AG09309 (cell line): ENCODE results near the gene PNLIPRP2.

Experiments
- DNase-seq: peaks from one replicate; pipeline ENCODE4 v3.0.0-alpha.2; 2010; ENCODE audit warnings: low read depth
- H3K4me3 ChIP-seq: 2 replicates; pipeline ENCODE4 v1.5.1; 2011; ENCODE audit warnings: mild to moderate bottlenecking, low read depth, low read length, moderate library complexity; ENCODE audit not compliant: control insufficient read depth
- TF ChIP-seq, protein P1 (sequence below): IDR thresholded peaks from 2 replicates; pipeline ENCODE4 v1.5.1; 2011; ENCODE audit warnings: mild to moderate bottlenecking, low read depth, low read length, inconsistent platforms; ENCODE audit not compliant: insufficient read depth, control insufficient read depth; ENCODE audit errors: missing control alignments

Gene PNLIPRP2

DNA sequence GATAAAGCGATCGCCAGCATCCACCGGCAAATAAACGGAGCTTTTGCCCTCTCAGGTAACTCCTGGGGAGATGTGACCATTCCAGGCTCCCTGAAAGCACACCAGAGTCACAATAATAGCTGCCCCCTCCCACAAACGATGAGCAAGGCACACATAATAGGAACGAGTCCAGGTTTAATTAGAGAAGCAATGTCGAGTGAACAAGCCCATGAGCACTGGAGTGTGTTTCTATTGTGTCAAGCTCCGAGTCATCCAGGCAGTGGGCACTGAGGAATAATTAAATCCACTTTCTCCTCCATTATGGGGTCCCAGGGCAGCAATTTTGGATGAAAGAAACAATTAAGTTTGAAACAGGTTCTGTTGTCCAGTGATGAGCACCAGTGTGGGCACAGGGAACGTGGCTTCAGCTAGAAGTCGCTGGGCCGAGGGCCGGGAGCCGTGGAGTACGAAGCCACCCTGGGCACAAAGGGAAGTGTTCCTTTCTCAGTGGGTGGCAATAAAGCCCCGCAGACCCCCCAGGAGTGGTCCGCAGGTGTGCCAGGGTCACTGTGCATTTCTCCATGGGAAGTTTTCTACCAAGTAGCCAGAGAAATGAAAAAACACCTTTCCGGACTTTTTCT lies 12.0 kb downstream of the PNLIPRP2 start:
- no peak overlapping the region for H3K4me3 ChIP-seq
- no peak for DNase-seq
- TF ChIP-seq, protein P1, sequence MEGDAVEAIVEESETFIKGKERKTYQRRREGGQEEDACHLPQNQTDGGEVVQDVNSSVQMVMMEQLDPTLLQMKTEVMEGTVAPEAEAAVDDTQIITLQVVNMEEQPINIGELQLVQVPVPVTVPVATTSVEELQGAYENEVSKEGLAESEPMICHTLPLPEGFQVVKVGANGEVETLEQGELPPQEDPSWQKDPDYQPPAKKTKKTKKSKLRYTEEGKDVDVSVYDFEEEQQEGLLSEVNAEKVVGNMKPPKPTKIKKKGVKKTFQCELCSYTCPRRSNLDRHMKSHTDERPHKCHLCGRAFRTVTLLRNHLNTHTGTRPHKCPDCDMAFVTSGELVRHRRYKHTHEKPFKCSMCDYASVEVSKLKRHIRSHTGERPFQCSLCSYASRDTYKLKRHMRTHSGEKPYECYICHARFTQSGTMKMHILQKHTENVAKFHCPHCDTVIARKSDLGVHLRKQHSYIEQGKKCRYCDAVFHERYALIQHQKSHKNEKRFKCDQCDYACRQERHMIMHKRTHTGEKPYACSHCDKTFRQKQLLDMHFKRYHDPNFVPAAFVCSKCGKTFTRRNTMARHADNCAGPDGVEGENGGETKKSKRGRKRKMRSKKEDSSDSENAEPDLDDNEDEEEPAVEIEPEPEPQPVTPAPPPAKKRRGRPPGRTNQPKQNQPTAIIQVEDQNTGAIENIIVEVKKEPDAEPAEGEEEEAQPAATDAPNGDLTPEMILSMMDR, result no peak

DNA sequence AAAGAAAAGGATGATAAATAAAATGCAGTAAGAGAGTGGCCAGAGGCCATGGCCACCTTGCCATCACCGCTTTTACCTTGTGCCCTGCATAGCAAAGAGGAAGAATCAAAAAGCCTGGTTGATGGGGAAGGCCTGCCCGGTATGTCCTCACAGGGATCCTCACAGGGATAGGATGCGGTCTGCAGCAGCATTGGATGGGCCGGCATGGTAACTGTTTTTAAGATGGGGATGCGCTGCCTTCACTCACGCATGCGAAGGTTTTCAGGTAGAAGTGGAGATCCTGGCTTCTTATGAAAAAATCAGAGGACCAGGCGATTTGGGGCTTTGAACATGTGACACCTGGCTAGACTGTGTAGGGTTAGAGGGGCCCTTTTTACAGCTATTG lies 12.5 kb downstream of the PNLIPRP2 start:
- TF ChIP-seq, protein P1, result no peak
- DNase-seq, result no peak
- no peak overlapping the region for H3K4me3 ChIP-seq

DNA sequence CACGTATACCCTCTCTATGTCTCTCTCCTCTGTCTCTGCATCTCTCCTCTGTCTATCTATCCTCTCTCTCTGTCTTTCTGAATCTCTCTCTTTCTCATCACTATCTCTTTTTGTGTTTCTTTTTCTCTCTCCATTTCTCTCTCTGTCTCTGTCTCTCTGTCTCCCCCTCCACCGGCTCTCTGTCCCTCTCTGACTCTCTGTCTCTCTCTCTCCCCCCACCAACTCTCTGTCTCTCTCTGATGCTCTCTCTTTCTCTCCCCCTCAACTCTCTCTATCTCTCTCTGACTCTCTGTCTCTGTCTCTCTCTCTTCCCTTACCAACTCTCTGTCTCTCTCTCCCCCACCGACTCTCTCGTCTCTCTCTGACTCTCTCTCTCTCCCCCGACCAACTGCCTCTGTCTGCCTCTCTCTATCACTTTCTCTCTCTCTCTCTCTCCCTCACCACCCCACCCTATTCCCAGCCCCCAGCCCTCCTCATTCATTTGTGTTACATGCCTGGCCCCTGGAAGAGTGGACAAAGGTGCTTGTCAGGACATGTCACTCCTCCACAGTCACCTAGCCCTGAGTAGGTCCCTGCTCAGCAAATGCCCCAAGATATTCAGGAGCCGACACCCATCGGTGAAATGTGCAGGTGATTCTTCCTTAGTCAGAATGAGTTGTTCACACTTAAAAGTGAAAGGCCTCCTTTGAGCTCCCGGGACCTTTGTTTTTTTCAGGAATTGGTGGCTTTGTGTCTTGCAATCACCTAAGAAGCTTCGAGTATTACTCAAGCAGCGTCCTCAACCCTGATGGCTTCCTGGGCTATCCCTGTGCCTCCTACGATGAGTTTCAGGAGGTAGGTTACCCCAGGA lies 13.6 kb downstream of the PNLIPRP2 start:
- H3K4me3 ChIP-seq, result no peak overlapping the region
- DNase-seq, result no peak
- TF ChIP-seq, protein P1, result no peak

DNA sequence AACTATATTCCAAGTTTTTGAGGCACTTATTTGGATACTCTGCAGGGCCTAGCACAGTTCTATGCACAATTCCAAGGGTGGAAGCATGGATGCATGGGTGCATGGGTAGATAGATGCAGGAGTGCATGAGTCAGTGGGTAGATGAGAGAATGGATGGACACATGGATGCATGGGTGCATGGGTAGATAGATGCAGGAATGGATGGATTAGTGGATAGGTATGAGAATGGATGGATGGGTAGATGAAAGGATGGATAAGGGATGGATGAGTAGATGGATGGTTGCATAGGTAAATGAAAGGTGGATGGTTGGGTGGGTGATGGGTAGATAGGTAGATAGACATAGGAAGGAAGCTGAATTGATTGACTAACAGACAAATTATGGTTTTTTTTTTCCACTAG lies 15.6 kb downstream of the PNLIPRP2 start:
- H3K4me3 ChIP-seq, result no peak overlapping the region
- TF ChIP-seq, protein P1, result no peak
- no peak for DNase-seq

DNA sequence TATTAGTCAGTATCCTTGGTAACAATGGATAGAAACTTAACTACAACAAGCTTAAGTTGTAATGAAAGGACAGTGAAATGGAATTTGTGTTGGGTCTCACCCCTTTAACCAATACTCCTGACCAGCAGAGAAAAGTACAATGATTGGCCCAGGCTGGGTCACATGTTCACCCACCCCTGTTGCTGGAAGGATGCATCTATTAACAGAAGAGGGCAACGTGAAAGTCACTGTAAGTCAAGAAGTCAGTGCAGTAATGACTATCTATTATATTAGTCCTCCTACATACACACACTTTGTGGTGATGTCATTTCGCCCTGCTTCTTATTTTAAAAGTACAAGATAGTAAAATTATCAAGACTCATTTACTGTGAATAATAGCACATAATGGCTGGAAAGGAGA lies 16.2 kb downstream of the PNLIPRP2 start:
- TF ChIP-seq, protein P1, result no peak
- no peak overlapping the region for H3K4me3 ChIP-seq
- no peak for DNase-seq

DNA sequence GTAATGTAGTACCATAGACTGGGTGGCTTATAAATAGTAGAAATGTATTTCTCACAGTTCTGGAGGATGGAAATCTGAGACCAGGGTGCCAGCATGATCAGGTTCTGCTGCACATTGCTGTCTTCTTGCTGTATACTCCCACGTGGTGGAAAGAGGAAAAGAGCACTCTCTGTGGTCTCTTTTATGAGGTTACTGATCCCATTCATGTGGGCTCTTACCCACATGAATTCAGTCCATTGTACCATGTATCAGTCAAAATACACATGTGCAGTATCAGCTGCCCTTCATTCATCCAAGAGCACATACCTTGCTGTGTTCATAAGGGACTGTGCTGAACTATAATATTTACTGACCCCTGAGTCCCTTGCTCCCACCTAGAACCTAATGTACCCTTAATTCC lies 17.1 kb downstream of the PNLIPRP2 start:
- H3K4me3 ChIP-seq, result no peak overlapping the region
- no peak for DNase-seq
- TF ChIP-seq, protein P1, result no peak
